NK-92 (cell line): ENCODE data around the gene FXYD6.
"Not testable (repeated sequence)": the region's sequence is repeated elsewhere in the genome, so short reads cannot be mapped to it uniquely, and the experiment has no call there.

Source experiments
- DNase-seq: peaks from one replicate; lab custom pipeline; 2025; ENCODE audit not compliant: unreplicated experiment; lab: John Stamatoyannopoulos, UW

Gene FXYD6

GRCh38 chr11:117876341-117877119 is at the start of gene FXYD6:
Gene FXYD6 (minus strand): TSS chr11:117876658. CDS start chr11:117842776, 33,882 bp downstream.
- DNase-seq, result no peak

- not testable (repeated sequence) for DNase-seq
These were observed 49.7 kb upstream of the FXYD6 start for GRCh38 chr11:117926166-117926565.

GRCh38 chr11:117925198-117925925 is 48.9 kb upstream of the FXYD6 start:
- no peak for DNase-seq

GRCh38 chr11:117924631-117925170 is 48.2 kb upstream of the FXYD6 start:
- no peak for DNase-seq

DNA sequence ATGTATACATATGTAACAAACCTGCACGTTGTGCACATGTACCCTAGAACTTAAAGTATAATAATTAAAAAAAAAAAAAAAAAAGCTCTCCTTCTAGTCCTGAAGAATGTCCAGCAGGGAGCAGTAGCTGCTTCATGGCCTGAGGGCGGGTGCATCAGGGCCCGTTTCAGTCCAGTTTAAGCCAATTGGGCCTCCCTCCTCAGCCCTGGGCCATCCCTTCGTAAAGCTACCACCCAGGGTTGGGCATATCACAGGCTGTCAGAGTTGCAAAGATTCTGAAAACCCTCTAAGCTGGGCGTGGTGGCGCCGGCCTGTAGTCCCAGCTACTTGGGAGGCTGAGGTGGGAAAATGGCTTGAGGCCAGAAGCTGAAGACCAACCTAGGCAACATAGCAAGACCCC is 47.3 kb upstream of the FXYD6 start:
- DNase-seq, result no peak

- DNase-seq, result no peak
These were observed 46.8 kb upstream of the FXYD6 start for GRCh38 chr11:117923275-117923674.

DNA sequence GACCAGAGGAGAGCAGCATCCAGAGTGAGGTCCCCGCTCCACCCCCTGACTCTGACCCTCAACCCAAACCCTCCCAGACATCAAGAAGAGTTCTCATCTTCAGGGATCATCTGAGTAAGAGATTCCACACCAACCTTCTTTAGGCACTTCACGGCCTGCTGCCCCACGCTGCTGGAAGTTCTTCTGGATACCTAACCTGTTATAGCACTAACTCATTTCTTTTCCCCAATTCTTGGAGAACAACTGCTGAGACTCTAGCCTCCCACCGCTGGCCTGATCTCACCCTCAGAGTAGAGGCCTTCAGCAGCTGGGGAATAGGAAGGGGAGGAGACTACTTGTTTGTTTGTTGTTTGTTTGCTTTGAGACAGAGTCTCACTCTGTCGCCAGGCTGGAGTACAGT is 45.4 kb upstream of the FXYD6 start:
- DNase-seq, result no peak

DNA sequence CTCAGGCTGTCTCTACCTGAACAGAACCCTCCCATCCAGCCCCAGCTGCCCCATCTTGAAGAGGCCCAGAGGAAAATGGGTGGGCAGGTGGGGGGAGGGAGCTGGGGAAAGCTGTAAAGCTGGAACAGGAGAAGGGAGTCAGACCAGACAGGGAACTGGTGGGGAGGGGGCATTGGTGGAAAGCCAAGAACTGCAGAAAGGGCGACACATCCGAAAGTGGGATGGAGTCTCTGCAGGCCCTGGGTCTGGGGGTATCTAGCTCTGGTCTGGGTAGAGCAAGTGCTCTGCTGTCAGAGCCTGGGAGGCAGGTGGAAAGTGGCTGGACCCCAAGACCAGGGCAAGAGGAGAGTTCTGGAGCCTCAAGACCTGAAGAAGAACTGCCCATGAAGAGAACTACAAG is 45.0 kb upstream of the FXYD6 start:
- DNase-seq, result no peak

DNA sequence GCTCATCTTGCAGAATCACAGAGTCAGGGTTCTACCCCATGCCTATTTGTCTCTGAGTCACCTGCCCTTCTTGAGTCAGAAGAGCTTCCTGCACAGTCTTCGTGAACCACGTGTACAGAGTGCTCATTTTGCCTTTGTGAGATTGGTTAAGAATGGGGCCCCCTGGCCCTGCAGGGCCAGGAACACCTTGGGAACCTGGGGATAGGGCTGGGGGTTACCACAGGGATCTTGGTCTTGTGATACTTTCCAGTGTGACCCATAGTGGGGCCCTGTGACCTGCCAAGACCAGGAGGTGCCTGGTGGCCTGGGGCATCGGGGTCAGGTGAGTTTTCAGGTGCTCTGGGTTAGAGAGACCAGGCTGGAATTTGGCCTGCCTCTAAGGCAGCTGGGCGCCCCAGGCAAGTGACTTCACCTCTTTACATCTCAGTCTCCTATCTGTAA is 43.3 kb upstream of the FXYD6 start:
- DNase-seq, result no peak

GRCh38 chr11:117919341-117919740 is 42.9 kb upstream of the FXYD6 start:
- DNase-seq, result no peak

DNA sequence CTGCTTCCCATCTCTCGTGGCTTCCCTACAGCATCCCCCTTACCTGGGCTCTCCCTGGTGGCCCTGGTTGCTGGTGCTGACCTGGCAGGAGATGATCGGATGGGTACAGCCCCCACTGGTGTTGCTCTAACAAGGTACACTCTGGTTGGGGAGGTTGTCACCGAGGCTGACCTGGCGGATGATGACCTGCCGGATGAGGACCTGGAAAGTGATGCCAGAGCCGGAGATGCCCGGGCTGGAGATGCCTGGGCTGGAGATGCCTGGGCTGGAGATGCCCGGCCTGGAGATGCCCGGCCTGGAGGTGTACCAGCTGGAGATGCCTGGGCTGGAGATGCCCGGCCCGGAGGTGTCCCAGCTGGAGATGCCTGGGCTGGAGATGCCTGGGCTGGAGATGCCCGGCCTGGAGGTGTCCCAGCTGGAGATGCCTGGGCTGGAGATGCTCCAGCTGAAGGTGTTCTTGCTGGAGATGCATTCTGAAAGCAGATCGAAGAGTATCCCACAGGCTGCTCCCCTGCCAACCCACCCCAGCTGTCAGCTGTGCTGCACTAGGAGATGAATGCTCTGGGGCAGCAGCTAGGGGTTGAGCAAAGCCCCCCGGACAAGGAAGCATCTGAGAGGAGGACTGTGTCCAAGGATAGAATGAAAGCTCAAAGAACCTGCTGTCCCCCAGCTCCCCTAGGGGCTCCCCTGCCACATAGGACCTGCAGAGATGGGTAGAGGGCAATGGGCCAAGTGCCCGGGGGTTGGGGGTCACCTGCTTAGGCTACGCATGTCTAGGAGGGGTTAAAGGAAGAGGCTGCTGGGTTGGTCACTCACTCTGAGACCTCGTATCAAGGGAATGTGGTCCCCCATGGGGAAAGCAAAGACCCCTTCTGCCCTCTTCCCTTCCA is 42.2 kb upstream of the FXYD6 start:
- no peak for DNase-seq

DNA sequence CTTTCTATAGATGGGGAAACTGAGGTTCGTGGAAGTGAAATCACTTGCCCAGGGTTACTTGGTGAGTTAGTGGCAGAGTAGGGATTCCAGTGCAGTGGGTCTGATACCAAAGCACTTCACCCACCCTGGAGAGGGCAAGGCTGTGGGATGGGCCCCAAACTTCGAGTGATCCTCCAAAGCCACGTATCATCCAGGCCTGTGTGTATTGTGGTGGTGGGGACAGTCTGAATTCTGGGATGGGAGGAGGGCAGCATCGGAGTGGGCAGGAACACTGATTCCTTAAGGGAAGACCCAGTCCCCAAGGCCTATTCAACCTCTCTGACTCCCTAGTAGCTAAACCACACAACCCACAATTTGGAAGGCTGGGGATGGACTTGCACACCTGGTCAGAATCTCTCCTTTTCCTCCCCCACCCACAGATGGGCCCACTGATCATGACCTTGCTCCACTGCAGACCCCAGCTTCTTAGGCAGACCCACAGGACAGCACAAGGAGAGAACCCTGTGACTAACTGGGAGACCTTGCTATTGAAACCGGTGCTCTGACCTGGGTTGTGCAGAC is 41.2 kb upstream of the FXYD6 start:
- no peak for DNase-seq

- no peak for DNase-seq
These were observed 40.5 kb upstream of the FXYD6 start for GRCh38 chr11:117916956-117917355.

GRCh38 chr11:117915672-117916235 is 39.3 kb upstream of the FXYD6 start:
- DNase-seq, result no peak

- DNase-seq, result no peak
These were observed 38.6 kb upstream of the FXYD6 start for GRCh38 chr11:117914991-117915618.

GRCh38 chr11:117914398-117914761 is 37.9 kb upstream of the FXYD6 start:
- no peak for DNase-seq

GRCh38 chr11:117913736-117914397 is 37.4 kb upstream of the FXYD6 start:
- no peak for DNase-seq

DNA sequence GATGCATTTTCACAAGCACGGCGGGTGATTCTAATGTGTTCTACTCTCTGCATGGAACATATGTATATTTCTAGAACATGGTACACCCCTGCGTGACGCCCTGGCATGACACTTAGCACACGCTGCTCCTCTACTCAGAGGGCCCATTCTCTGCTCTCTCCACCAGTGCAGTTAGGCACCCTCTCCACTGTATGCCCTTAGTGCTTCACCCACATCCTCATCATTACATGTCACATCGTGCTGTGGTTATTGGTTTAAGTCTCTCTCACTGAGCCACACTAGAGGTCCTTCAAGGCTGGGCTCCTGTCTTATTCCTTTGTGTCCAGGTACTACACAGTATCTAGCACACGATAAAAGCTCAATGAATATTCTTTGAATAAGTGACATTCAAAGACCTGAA is 36.0 kb upstream of the FXYD6 start:
- DNase-seq, result no peak

DNA sequence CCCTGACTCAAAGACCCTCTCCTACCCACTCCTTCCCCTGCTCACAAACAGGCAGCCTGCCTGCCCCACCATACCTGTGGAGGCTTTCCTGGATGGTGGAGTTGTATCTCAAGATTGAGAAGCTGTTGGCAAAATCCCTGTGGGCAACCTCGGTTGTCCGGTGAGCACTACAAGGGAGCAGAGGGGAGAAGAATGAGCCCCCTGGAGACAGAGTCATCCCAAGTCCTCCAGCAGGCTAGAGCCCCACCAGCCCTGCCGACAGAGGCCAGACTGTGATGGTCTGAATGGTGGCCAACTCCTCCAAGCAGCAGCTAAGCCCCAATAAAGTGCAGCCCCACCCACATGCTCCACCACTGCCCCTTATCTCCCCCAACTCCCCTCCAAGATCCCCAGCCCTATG is 35.2 kb upstream of the FXYD6 start:
- no peak for DNase-seq
